K562 (cell line): Measurements from ENCODE around the gene ADAMTS10. TPM values are rescaled to one million over a fixed set of nuclear protein-coding genes. Genes with fewer than 3 reads are reported as not detected.
A peak's percentile ranks its signal among the peaks of the same experiment; 100 is the strongest.

Source experiments
- ATAC-seq: fragments of 200-7000 bp; cut with Tn5 transposase; 3 replicates; pipeline ENCODE4 v1.9.1; 2020; ENCODE audit warnings: moderate library complexity
- BruUV-seq: library from RNA; stranded (reverse); fragments of 400-500 nt; replicated peaks from 2 replicates; lab custom pipeline; 2021; lab: Mats Ljungman, UMichigan
- CTCF ChIA-PET: fragments of 300-600 bp; formaldehyde crosslinking; extraction: SDS; loops from one replicate; lab custom pipeline; 2021; ENCODE audit warnings: low intra/inter-chr PET ratio; lab: Yijun Ruan, JAX
- POLR2A ChIA-PET: fragments of 300-600, 350-650 bp; sonication (Branson Sonifier 250); formaldehyde crosslinking; extraction: SDS; loops from one replicate; lab custom pipeline; 2021; ENCODE audit warnings: antibody characterized with exemption, inconsistent platforms; lab: Yijun Ruan, JAX
- DNase-seq, 4 experiments: peaks; one replicate each; pipeline versions ENCODE4 v3.0.0 to v3.0.0-alpha.2; 2011 to 2018; ENCODE audit warnings: low spot score in 3 of 4, mixed read lengths in 3 of 4; ENCODE audit errors: extremely low read depth in 1 of 4
- FAIRE-seq: peaks from 2 replicates; lab custom pipeline; 2011; peaks lifted over from hg19 to GRCh38; lab: Jason Lieb, UNC
- H2AFZ ChIP-seq: 2 replicates; pipeline ENCODE4 v1.6.0; 2011; ENCODE audit warnings: low read depth, low read length, control low read depth, inconsistent platforms
- H3K27ac ChIP-seq: fragments of 200-600 bp; 3 replicates; pipeline ENCODE4 v1.8.0; 2011; ENCODE audit warnings: low read depth, mild to moderate bottlenecking, control low read depth, inconsistent platforms, low read length, moderate library complexity, mixed read lengths; ENCODE audit errors: extremely low read depth
- H3K27me3 ChIP-seq, 2 experiments: fragments of 300-600 bp in 1 of 2; 2 replicates in 1 of 2; 3 replicates in 1 of 2; pipeline versions ENCODE4 v1.6.0 to v1.8.0; 2011; ENCODE audit warnings: inconsistent platforms in 2 of 2, low read length in 2 of 2, mild to moderate bottlenecking in 1 of 2, mixed read lengths in 1 of 2, moderate library complexity in 1 of 2; ENCODE audit not compliant: control insufficient read depth in 2 of 2, insufficient read depth in 2 of 2
- H3K36me3 ChIP-seq: fragments of 300-600 bp; 3 replicates; pipeline ENCODE4 v1.8.0; 2011; ENCODE audit warnings: mild to moderate bottlenecking, low read length, inconsistent platforms; ENCODE audit not compliant: control insufficient read depth, insufficient read depth
- H3K4me1 ChIP-seq, 2 experiments: fragments of 200-600 bp in 1 of 2; replicated peaks in 1 of 2; 2 replicates in 1 of 2; 3 replicates in 1 of 2; pipeline versions ENCODE4 v1.5.1 to v1.8.0; 2011; ENCODE audit warnings: inconsistent platforms in 2 of 2, low read length in 2 of 2, mild to moderate bottlenecking in 1 of 2, mixed read lengths in 1 of 2, moderate library complexity in 1 of 2; ENCODE audit not compliant: control insufficient read depth in 2 of 2, insufficient read depth in 2 of 2
- H3K4me2 ChIP-seq: 2 replicates; pipeline ENCODE4 v1.6.1; 2011; ENCODE audit warnings: low read length, control low read depth, inconsistent platforms, mixed read lengths; ENCODE audit not compliant: insufficient read depth
- H3K4me3 ChIP-seq: fragments of 200-600 bp; sonication (generic), shearing (Covaris generic); 2 replicates; pipeline ENCODE4 v1.5.1; 2016; ENCODE audit warnings: control low read depth, inconsistent platforms
- H3K79me2 ChIP-seq: fragments of 200-600 bp; 3 replicates; pipeline ENCODE4 v1.8.0; 2011; ENCODE audit warnings: low read length, inconsistent platforms; ENCODE audit not compliant: control insufficient read depth, insufficient read depth
- H3K9ac ChIP-seq, 2 experiments: 2 replicates each; pipeline versions ENCODE4 v1.6.0 to v1.6.1; 2011; ENCODE audit warnings: low read depth in 2 of 2, low read length in 2 of 2, control low read depth in 1 of 2, inconsistent platforms in 1 of 2, mild to moderate bottlenecking in 1 of 2, mixed read lengths in 1 of 2; ENCODE audit not compliant: insufficient read depth in 1 of 2
- H3K9me1 ChIP-seq: one replicate; pipeline ENCODE4 v1.6.0; 2011; ENCODE audit warnings: inconsistent platforms, mild to moderate bottlenecking, low read length, moderate library complexity; ENCODE audit not compliant: control insufficient read depth, insufficient read depth
- H3K9me3 ChIP-seq: replicated peaks from 2 replicates; pipeline ENCODE4 v1.5.1; 2011; ENCODE audit warnings: low read depth, low read length, inconsistent platforms; ENCODE audit not compliant: control insufficient read depth, insufficient read depth
- H4K20me1 ChIP-seq: replicated peaks from 2 replicates; pipeline ENCODE4 v1.6.1; 2011; ENCODE audit warnings: low read length, inconsistent platforms, mixed read lengths; ENCODE audit not compliant: control insufficient read depth, insufficient read depth
- ADNP ChIP-seq: fragments of 200-800 bp; sonication (Bioruptor generic); IDR thresholded peaks from 2 replicates; pipeline ENCODE4 v1.6.1; 2016; ENCODE audit warnings: missing genetic modification characterization, missing compliant biosample characterization
- ELF1 ChIP-seq: fragments of 200-800 bp; sonication (Bioruptor generic); IDR thresholded peaks from 2 replicates; pipeline ENCODE4 v1.6.1; 2016; ENCODE audit warnings: missing genetic modification characterization, missing compliant biosample characterization
- HDAC2 ChIP-seq: fragments of 450-650 bp; IDR thresholded peaks from 2 replicates; pipeline ENCODE4 v1.6.1; 2016; ENCODE audit warnings: mild to moderate bottlenecking
- ZKSCAN8 ChIP-seq: fragments of 200-800 bp; sonication (Bioruptor generic); IDR thresholded peaks from 2 replicates; pipeline ENCODE4 v1.6.1; 2016; ENCODE audit warnings: missing genetic modification characterization, missing compliant biosample characterization
- ZNF217 ChIP-seq: sonication (generic); formaldehyde crosslinking; IDR thresholded peaks from 2 replicates; pipeline ENCODE4 v1.8.0; 2022; ENCODE audit warnings: mild to moderate bottlenecking, missing genetic modification reagents
- ZNF384 ChIP-seq: IDR thresholded peaks from 2 replicates; pipeline ENCODE4 v1.6.1; 2012; ENCODE audit warnings: low read depth, low read length, improper control_type of control experiment
- WGBS: fragments of 100-300 bp; shearing (Covaris generic); methylation state at CpG from one replicate; pipeline ENCODE4 v1.1.6; 2016; ENCODE audit warnings: low coverage, mixed read lengths; ENCODE audit not compliant: insufficient coverage; ENCODE audit errors: missing lambda C conversion rate; 5-methylcytosine and 5-hydroxymethylcytosine counted together
- in situ Hi-C: fragments of 300-500 bp; cut with MboI; formaldehyde crosslinking; loops from 4 replicates; pipeline ENCODE4 v1.15.0; 2018; ENCODE audit warnings: inconsistent platforms, mixed read lengths
- intact Hi-C: fragments of 100-400 bp; cut with micrococcal nuclease; formaldehyde crosslinking; loops from 2 replicates; pipeline ENCODE4 v1.14.2; 2022
- polyA plus RNA-seq, 8 experiments: library from polyadenylated mRNA; depleted of rRNA in 4 of 8; stranded (reverse) in 5 of 8; unstranded in 3 of 8; fragments of >200 nt; fragmentation: Nextera tagmentation in 2 of 8; fragmentation: Illumina TruSeq in 1 of 8; extraction: Ambion mirVana in 2 of 8; extraction: Trizol in 1 of 8; gene quantifications; 2 replicates each; pipeline versions ENCODE4 v1.2.1 to v1.2.3, GENCODE V29; 2011 to 2014; ENCODE audit warnings: inconsistent platforms in 1 of 8, missing spikeins in 1 of 8
- total RNA-seq, 7 experiments: library from RNA; depleted of rRNA in 6 of 7; stranded (reverse); fragments of >200 nt in 6 of 7; fragmentation: Illumina TruSeq in 2 of 7; extraction: Trizol in 2 of 7; gene quantifications; 2 replicates each; pipeline versions ENCODE4 v1.2.1 to v1.2.3, GENCODE V29; 2011 to 2021; ENCODE audit warnings: low replicate concordance in 1 of 7
- TF ChIP-seq, protein P1 (sequence below): sonication (generic); formaldehyde crosslinking; IDR thresholded peaks from 2 replicates; pipeline ENCODE4 v1.9.0; 2022; ENCODE audit warnings: mild to moderate bottlenecking, missing genetic modification reagents
- TF ChIP-seq, protein P2 (sequence below): sonication (generic); formaldehyde crosslinking; IDR thresholded peaks from 2 replicates; pipeline ENCODE4 v1.8.0; 2023; ENCODE audit warnings: missing genetic modification reagents, mild to moderate bottlenecking, borderline replicate concordance

Gene ADAMTS10
- total and polyA plus RNA-seq, 9 of the 15 experiments (the other 6 are each of a cell fraction or from before 2014, with no cell fraction given), result 0.33 to 1.8 (median 0.57) TPM; not detected in 4

DNA sequence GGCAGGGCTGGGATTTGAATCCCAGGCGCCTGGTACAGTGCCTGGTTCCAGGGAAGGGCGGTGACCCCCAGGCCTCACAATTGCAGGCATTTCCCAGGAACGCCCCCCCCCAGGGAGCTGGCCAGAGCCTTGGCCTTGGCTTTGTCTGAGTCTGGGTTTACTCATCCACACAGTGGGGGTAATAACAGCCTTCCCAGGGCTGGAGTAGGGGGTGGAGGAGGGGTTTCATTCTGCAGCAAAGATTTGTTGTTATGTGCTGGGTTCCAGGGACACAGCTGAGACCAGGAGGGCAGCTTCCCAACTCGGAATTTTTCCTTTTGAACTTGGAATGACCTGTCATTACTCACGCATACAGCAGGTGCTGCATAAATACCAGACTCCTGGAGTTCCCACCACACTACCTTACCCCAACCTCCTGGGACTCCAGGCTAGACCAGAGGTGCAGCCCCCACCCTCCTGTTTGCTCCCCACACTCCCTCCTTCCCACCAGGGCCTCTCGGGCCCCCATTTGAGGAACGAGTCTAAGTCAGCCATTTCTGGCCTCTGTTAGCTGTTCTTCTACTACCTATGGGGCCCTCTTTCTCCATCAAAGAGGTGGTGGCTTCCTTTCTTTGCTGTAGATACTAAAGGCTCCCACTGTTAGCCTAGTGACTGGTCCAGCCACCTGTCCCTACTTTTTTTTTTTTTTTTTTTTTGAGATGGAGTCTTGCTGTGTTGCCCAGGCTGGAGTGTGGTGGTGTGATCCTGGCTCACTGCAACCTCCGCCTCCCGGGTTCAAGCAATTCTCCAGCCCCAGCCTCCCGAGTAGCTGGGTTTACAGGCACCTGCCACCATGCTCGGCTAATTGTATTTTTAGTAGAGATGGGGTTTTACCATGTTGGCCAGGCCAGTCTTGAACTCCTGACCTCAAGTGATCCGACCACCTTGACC lies 1.6 kb upstream of the ADAMTS10 start:
- no peaks in the 10 kb centered on the region for H4K20me1 ChIP-seq
- H3K27me3 ChIP-seq, result peaks cover 0 to 7% of the 10 kb centered on the region in 2 experiments; a peak in 2 of 5 replicates
- CTCF ChIA-PET, result interaction anchor here (0.7 kb wide), 1 partner anchor 458 kb away, joined by 3 read pairs; no protein-coding TSS in a partner anchor
- H3K4me2 ChIP-seq, result no peak overlapping the region
- no peaks in the 10 kb centered on the region for H3K79me2 ChIP-seq
- FAIRE-seq, result no peak
- no peak overlapping the region for H3K9ac ChIP-seq
- no peak for DNase-seq
- no peaks in the 10 kb centered on the region for H3K9me1 ChIP-seq
- POLR2A ChIA-PET, result interaction anchor here (0.6 to 0.8 kb wide), 2 partner anchors 11 to 301 kb away, joined by 3 read pairs; no protein-coding TSS in a partner anchor
- no peak overlapping the region for H3K27ac ChIP-seq
- in situ Hi-C loops, result loop anchor here (10.0 kb wide), 1 partner anchor 83 kb away; the partner anchor contains the start of gene ACTL9
- BruUV-seq, result no TSS peak
- H3K9me3 ChIP-seq, result no peaks in the 10 kb centered on the region
- WGBS, result 8% methylated on average over 11 of the region's 12 CpGs
- no peaks in the 10 kb centered on the region for H3K36me3 ChIP-seq
- H3K4me1 ChIP-seq, result peaks cover 6 to 21% of the 10 kb centered on the region in 2 experiments; a peak in 3 of 5 replicates
- intact Hi-C loops, result loop anchor here (10.0 kb wide), 1 partner anchor 83 kb away; the partner anchor contains the start of gene ACTL9
- no peak for ATAC-seq
- no peak overlapping the region for H3K4me3 ChIP-seq
- no peak overlapping the region for H2AFZ ChIP-seq
- peak; percentile 9; the same call in 1 of the 2 replicates for TF ChIP-seq HDAC2
- peak; percentile 66 for TF ChIP-seq ADNP
- TF ChIP-seq, protein P1, sequence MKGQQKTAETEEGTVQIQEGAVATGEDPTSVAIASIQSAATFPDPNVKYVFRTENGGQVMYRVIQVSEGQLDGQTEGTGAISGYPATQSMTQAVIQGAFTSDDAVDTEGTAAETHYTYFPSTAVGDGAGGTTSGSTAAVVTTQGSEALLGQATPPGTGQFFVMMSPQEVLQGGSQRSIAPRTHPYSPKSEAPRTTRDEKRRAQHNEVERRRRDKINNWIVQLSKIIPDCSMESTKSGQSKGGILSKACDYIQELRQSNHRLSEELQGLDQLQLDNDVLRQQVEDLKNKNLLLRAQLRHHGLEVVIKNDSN (CRISPR knock-in tag), result no peak
- TF ChIP-seq ZNF384, result peak; percentile 41
- TF ChIP-seq ZKSCAN8 (CRISPR knock-in tag), result peak; percentile 96
- TF ChIP-seq ZNF217, result no peak
- no peak for TF ChIP-seq ELF1 (tag)
- TF ChIP-seq, protein P2, sequence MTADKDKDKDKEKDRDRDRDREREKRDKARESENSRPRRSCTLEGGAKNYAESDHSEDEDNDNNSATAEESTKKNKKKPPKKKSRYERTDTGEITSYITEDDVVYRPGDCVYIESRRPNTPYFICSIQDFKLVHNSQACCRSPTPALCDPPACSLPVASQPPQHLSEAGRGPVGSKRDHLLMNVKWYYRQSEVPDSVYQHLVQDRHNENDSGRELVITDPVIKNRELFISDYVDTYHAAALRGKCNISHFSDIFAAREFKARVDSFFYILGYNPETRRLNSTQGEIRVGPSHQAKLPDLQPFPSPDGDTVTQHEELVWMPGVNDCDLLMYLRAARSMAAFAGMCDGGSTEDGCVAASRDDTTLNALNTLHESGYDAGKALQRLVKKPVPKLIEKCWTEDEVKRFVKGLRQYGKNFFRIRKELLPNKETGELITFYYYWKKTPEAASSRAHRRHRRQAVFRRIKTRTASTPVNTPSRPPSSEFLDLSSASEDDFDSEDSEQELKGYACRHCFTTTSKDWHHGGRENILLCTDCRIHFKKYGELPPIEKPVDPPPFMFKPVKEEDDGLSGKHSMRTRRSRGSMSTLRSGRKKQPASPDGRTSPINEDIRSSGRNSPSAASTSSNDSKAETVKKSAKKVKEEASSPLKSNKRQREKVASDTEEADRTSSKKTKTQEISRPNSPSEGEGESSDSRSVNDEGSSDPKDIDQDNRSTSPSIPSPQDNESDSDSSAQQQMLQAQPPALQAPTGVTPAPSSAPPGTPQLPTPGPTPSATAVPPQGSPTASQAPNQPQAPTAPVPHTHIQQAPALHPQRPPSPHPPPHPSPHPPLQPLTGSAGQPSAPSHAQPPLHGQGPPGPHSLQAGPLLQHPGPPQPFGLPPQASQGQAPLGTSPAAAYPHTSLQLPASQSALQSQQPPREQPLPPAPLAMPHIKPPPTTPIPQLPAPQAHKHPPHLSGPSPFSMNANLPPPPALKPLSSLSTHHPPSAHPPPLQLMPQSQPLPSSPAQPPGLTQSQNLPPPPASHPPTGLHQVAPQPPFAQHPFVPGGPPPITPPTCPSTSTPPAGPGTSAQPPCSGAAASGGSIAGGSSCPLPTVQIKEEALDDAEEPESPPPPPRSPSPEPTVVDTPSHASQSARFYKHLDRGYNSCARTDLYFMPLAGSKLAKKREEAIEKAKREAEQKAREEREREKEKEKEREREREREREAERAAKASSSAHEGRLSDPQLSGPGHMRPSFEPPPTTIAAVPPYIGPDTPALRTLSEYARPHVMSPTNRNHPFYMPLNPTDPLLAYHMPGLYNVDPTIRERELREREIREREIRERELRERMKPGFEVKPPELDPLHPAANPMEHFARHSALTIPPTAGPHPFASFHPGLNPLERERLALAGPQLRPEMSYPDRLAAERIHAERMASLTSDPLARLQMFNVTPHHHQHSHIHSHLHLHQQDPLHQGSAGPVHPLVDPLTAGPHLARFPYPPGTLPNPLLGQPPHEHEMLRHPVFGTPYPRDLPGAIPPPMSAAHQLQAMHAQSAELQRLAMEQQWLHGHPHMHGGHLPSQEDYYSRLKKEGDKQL, result no peak
